Measurements from ENCODE around the gene MAVS. TPM values are rescaled to one million over a fixed set of nuclear protein-coding genes. Genes with fewer than 3 reads are reported as not detected.
"Not testable (repeated sequence)": the region's sequence is repeated elsewhere in the genome, so short reads cannot be mapped to it uniquely, and the experiment has no call there.

Gene MAVS
- total and polyA plus RNA-seq, 2 donors = 13.8 to 21.5 TPM

DNA sequence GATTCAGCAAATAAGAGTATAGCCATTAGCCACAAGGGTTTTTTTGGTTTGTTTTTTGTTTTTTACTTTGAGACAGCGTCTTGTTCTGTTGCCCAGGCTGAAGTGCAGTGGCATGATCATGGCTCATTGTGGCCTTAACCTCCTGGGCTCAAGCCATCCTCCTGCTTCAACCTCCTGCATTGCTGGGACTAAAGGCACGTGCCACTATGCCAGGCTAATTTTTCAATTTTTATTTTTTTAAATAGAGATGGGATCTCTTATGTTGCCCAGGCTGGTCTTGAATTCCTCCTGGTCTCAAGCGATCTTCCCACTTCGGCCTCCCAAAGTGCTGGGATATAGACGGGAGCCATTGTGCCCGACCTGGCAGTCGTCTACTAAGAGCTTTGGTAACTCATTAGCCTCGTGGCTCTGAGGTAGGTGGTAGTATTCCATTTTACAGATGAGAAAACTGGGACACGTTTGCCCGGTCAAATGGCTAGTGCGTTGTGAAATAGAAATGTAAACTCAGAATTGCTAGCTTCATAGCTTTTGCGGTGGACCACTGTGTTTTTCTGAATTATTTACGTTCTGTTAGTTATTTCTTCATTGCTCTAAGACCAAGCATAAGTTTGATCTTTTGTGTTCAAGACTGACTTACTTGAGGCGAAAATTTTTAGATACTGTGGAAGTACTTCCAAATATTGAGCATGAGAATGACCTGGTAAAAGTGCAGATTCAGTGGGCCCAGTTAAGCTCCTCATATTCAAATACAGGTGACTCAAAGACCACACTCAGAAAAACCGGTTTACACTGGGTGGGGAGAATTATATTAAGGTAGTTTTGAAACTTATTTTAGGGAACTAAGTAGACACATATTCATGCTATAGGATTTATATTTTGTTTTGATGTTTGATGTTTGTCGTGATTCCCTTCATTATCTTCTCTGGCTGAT lies 44.6 kb downstream of the MAVS start:
- DNase-seq (ENCODE audit: extremely low spot score) = no peak
- H3K4me1 ChIP-seq (ENCODE audit: insufficient read depth) = peaks cover 6% of the 10 kb centered on the region
- H3K27ac ChIP-seq (ENCODE audit: low read depth) = no peak overlapping the region
- H3K36me3 ChIP-seq (ENCODE audit: insufficient read depth) = no peaks in the 10 kb centered on the region
- peak overlapping the region; percentile 25 for H3K4me3 ChIP-seq (ENCODE audit: low read depth, low read length)
- WGBS = 51% methylated on average over 16 of the region's 16 CpGs

DNA sequence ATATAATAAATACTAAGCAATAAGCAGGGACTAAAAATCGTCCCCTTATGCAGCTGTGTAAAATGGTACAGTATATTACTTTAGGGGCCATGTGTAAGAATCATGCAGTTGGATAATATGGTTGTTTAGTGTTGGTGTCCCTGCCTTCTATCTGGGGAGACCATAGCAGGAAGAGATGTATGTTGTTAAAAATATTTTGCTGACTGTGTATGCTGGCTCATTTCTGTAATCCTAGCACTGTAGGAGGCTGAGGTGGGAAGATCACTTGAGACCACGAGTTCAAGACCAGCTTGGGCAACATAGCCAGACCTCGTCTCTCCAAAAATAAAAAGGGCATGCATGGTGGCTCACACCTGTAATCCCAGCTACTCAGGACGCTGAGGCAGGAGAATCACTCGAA lies 48.2 kb downstream of the MAVS start:
- Histone ChIP-seq H3K4me1 (ENCODE audit: insufficient read depth) (peaks cover 8% of the 10 kb centered on the region), H3K4me3 (ENCODE audit: low read depth, low read length) (no peak overlapping the region), H3K36me3 (ENCODE audit: insufficient read depth) (no peaks in the 10 kb centered on the region), H3K27ac (ENCODE audit: low read depth) (no peak overlapping the region)
- 84% methylated on average over 5 of the region's 5 CpGs for WGBS
- no peak for DNase-seq (ENCODE audit: extremely low spot score)

DNA sequence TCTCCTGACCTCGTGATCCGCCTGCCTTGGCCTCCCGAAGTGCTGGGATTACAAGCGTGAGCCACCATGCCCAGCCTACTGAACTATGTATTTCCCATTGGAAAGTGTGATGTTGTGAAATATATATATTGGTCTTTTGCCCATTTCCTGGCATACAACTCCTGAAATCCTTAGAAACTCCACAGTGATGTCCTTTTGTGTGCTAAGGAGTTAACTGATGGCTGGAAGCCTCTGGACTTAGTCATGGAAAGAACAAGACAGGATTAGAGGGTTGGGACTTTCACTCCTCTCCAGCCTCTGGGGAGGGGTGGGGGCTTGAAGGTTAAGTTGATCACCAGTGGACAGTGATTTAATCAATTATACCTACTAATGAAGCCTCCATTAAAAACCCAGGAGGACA lies 49.7 kb downstream of the MAVS start:
- peaks cover 5% of the 10 kb centered on the region for H3K4me1 ChIP-seq (ENCODE audit: insufficient read depth)
- DNase-seq (ENCODE audit: extremely low spot score) = no peak
- no peaks in the 10 kb centered on the region for H3K36me3 ChIP-seq (ENCODE audit: insufficient read depth)
- WGBS = 82% methylated on average over 4 of the region's 4 CpGs
- H3K27ac ChIP-seq (ENCODE audit: low read depth) = no peak overlapping the region
- H3K4me3 ChIP-seq (ENCODE audit: low read depth, low read length) = no peak overlapping the region

DNA sequence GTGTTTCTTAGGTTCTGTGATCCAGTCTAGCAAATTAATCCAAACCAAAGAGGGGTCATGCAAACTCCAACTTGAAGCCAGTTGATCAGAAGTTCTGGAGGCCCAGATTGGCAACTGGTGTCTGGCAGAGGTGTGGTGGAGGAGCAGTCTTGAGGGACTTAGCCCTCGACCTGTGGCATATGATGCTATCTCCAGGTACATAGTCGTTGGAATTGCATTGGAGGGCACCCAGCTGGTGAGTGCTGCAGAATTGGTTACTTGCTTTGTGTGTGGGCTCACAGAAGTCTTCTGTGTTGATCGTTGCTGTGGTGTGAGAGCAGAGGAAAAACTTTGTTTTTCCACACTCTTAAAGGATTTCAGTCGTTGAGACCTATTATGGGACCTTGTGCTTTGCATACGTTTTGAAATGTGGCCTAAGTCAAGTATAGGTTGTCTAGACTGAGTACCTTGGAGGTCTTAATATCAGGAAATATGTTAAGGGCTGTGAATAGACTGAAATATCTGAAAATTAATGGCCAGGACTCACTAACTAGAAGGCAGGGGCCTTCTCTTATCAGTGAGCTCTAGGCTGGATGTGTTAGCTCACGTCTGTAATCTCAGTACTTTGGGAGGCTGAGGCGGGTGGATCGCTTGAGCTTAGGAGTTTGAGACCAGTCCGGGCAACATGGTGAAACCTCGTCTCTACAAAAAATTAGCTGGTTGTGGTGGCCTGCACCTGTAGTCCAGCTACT lies 50.4 kb downstream of the MAVS start:
- H3K4me3 ChIP-seq (ENCODE audit: low read depth, low read length) = no peak overlapping the region
- peaks cover 3% of the 10 kb centered on the region for H3K4me1 ChIP-seq (ENCODE audit: insufficient read depth)
- H3K36me3 ChIP-seq (ENCODE audit: insufficient read depth) = no peaks in the 10 kb centered on the region
- no peak for DNase-seq (ENCODE audit: extremely low spot score)
- no peak overlapping the region for H3K27ac ChIP-seq (ENCODE audit: low read depth)
- 77% methylated on average over 10 of the region's 10 CpGs for WGBS

DNA sequence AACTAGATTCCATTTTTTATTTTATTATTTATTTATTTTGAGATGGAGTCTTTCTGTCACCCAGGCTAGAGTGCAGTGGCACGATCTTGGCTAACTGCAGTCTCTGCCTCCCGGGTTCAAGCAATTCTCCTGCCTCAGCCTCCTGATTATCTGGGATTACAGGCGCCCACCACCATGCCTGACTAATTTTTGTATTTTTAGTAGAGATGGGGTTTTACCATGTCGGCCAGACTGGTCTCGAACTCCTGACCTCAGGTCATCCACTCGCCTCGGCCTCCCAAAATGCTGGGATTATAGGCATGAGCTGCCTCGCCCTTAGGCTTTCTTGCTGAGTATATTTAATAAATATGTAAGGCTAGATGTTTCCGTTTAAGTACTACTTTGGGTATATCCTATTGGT lies 51.5 kb downstream of the MAVS start:
- not testable (repeated sequence) for H3K27ac ChIP-seq (ENCODE audit: low read depth); H3K4me1 ChIP-seq (ENCODE audit: insufficient read depth); H3K36me3 ChIP-seq (ENCODE audit: insufficient read depth); H3K4me3 ChIP-seq (ENCODE audit: low read depth, low read length); DNase-seq (ENCODE audit: extremely low spot score)
- 83% methylated on average over 9 of the region's 9 CpGs for WGBS

DNA sequence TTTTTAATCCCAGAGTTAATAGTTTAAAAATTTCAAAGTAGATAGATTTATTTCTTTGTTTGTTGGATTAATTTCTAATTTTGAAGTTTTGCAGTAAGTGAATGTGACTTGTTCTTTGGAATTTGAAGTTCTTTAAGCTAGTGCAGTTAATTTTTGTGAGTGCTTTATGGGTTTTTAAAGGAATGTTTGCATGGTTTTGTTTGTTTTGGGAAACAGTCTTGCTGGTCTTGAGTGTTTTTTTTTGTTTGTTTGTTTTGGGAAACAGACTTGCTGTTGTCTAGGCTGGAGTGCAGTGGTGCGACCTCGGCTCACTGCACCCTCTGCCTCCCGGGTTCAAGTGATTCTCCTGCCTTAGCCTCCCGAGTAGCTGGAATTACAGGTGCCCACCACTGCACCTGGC lies 52.0 kb downstream of the MAVS start:
- Histone ChIP-seq H3K36me3 (ENCODE audit: insufficient read depth) (no peaks in the 10 kb centered on the region), H3K4me1 (ENCODE audit: insufficient read depth) (peaks cover 5% of the 10 kb centered on the region), H3K4me3 (ENCODE audit: low read depth, low read length) (no peak overlapping the region), H3K27ac (ENCODE audit: low read depth) (no peak overlapping the region)
- 73% methylated on average over 4 of the region's 4 CpGs for WGBS
- DNase-seq (ENCODE audit: extremely low spot score) = no peak

DNA sequence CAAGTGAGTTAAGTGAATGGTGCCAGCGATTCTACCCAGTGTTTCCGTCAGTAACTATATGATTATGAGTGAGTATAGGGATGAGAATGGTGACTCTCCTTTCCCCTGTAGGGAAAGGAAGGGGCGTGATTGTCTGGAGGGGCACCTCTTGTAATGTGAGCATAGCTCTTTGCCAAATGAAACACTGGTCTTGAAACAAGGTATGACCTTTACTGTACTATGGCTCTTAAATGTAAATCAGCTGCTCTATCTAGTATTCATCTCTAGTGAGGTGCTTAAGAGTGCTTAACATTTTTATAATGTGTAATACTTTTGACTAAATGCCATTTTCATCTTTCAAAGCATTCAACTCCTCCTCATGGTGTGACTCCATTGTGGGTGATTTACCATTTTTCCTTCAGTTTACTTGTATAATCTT lies 53.6 kb downstream of the MAVS start:
- H3K36me3 ChIP-seq (ENCODE audit: insufficient read depth) = no peaks in the 10 kb centered on the region
- H3K27ac ChIP-seq (ENCODE audit: low read depth) = no peak overlapping the region
- H3K4me3 ChIP-seq (ENCODE audit: low read depth, low read length) = no peak overlapping the region
- WGBS = 76% methylated on average over 3 of the region's 3 CpGs
- H3K4me1 ChIP-seq (ENCODE audit: insufficient read depth) = peaks cover 7% of the 10 kb centered on the region
- no peak for DNase-seq (ENCODE audit: extremely low spot score)

DNA sequence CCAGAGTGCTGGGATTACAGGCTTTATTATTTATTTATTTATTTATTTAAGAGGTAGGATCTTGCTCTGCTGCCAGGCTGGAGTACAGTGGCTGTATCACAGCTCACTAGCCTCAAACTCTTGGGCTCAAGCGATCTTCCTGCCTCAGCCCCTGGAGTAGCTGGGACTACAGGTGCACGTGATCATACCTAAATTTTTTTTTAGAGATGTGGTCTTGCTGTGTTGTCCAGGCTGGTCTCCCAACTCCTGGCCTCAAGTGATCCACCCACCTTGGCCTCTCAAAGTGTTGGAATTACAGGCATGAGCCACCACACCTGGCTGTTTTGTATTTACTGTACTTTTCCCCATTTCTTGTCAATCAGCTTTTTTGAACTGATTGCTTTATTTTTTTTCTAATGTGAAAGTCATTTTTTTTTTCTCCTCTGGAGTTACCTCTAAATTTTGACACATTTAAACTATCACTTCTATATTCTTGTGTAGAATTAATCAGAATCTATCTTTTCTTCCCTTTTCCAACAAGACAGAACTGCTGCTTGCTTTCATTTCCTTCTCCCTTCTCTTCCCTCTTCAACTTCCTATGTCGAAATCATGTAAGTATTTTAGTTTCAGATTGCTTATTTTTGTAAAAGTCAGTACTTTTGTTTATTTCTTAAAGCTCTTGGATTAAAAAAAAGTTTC lies 54.5 kb downstream of the MAVS start:
- H3K4me1 ChIP-seq (ENCODE audit: insufficient read depth) = peaks cover 7% of the 10 kb centered on the region

DNA sequence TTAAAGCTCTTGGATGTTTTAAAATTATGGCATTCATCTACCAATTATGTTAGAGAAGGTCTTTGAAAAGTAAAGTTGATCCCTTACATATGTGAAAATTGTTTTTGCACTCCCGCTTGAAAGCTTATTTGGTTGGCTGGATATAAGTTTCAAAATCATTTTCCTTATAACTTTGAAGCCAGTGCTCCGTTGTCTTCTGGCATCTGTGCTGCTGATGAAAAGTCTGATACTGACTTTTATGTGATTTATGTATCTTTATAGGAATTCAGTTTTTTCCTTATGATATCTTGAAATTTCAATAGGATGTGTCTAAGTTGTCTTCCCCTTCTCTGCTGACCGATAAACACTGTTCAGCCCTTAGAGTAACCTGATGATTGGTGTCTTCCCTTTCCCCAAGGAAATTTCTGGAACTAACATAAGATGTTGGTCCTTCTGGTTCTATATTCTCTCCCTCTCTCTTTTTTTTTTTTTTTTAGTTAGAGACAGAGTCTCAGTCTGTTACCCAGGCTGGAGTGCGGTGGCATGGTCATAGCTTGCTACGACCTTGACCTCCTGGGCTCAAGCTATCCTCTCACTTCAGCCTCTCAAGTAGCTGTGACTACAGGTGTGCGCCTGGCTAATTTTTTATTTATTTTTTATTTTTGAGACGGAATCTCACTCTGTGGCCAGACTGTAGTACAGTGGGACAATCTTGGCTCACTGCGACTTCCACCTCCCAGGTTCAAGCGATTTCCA lies 55.2 kb downstream of the MAVS start:
- WGBS = 69% methylated on average over 9 of the region's 9 CpGs
- DNase-seq (ENCODE audit: extremely low spot score) = no peak
- peaks cover 4% of the 10 kb centered on the region for H3K4me1 ChIP-seq (ENCODE audit: insufficient read depth)
- no peak overlapping the region for H3K27ac ChIP-seq (ENCODE audit: low read depth)
- no peaks in the 10 kb centered on the region for H3K36me3 ChIP-seq (ENCODE audit: insufficient read depth)
- no peak overlapping the region for H3K4me3 ChIP-seq (ENCODE audit: low read depth, low read length)

More for the DNA sequence above, 54.5 kb downstream of the MAVS start:
- H3K27ac ChIP-seq (ENCODE audit: low read depth) = no peak overlapping the region
- DNase-seq (ENCODE audit: extremely low spot score) = no peak
- H3K4me3 ChIP-seq (ENCODE audit: low read depth, low read length) = no peak overlapping the region
- no peaks in the 10 kb centered on the region for H3K36me3 ChIP-seq (ENCODE audit: insufficient read depth)
- WGBS = 69% methylated on average over 3 of the region's 3 CpGs

DNA sequence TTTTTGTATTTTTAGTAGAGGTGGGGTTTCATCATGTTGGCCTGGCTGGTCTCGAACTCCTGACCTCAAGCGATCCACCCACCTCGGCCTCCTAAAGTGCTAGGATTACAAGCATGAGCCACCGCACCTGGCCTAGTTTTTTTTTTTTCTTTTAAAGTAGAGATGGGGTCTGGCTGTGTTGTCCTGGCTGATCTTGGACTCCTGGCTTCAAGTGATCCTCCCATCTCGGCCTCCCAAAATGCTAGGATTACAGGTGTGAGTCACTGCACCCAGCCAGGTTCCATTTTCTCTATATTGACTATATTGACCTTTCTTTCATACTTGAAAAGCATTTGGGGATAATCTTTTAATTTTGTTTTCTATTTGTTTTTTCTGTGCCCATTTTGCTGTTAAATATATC lies 55.8 kb downstream of the MAVS start:
- peaks cover 4% of the 10 kb centered on the region for H3K4me1 ChIP-seq (ENCODE audit: insufficient read depth)
- no peaks in the 10 kb centered on the region for H3K36me3 ChIP-seq (ENCODE audit: insufficient read depth)
- no peak for DNase-seq (ENCODE audit: extremely low spot score)
- H3K27ac ChIP-seq (ENCODE audit: low read depth) = no peak overlapping the region
- no peak overlapping the region for H3K4me3 ChIP-seq (ENCODE audit: low read depth, low read length)
- WGBS = 90% methylated on average over 5 of the region's 5 CpGs

DNA sequence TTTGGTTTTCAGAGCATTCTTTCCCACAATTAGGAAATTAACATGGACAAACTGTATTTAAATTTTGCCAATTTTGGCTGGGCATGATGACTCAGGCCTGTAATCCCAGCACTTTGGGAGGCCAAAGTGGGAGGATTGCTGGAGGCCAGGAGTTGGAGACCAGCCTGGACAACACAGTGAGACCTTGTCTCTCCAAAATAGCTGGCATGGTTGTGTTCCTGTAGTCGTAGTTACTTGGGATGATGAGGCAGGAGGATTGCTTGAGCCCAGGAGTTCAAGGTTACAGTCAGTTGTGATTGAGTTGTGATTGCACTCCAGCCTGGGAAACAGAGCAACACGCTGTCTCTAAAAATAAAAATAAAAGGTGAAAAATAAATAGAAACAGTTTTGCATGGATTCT lies 57.6 kb downstream of the MAVS start:
- Histone ChIP-seq H3K4me1 (ENCODE audit: insufficient read depth) (peaks cover 4% of the 10 kb centered on the region), H3K27ac (ENCODE audit: low read depth) (no peak overlapping the region)
- WGBS = 72% methylated on average over 2 of the region's 2 CpGs

DNA sequence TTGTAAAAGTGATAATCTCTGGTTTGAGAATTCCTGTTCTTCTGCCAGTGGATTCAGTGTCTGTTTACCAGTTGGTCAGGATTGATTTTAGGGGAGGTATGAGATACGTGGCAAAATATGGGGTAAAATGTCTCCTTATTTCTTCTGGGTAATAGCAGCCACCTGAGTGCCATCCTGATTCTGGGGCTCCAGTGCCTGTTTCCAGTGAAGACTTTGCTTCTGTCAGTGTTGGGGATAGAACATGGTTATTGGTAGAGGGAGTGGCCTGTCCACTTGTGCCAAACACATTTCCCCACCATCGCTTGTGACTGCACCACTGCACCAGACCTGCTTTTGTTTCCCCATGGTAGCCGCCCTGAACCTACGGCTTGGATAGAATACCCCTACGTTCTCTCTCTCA lies 58.2 kb downstream of the MAVS start:
- no peaks in the 10 kb centered on the region for H3K36me3 ChIP-seq (ENCODE audit: insufficient read depth)
- H3K4me1 ChIP-seq (ENCODE audit: insufficient read depth) = peaks cover 4% of the 10 kb centered on the region
- H3K4me3 ChIP-seq (ENCODE audit: low read depth, low read length) = no peak overlapping the region
- no peak for DNase-seq (ENCODE audit: extremely low spot score)
- WGBS = 79% methylated on average over 5 of the region's 5 CpGs
- H3K27ac ChIP-seq (ENCODE audit: low read depth) = no peak overlapping the region

More for the DNA sequence above, 57.6 kb downstream of the MAVS start:
- no peaks in the 10 kb centered on the region for H3K36me3 ChIP-seq (ENCODE audit: insufficient read depth)
- no peak overlapping the region for H3K4me3 ChIP-seq (ENCODE audit: low read depth, low read length)
- no peak for DNase-seq (ENCODE audit: extremely low spot score)
